Keratinocyte (primary cell): ENCODE results near the gene OR10H2. TPM values are rescaled to one million over a fixed set of nuclear protein-coding genes. Genes with fewer than 3 reads are reported as not detected.
A peak's percentile ranks its signal among the peaks of the same experiment; 100 is the strongest.

ENCODE experiments used
- DNase-seq: peaks from one replicate; pipeline ENCODE4 v3.0.0-alpha.2; 2011; ENCODE audit warnings: low read depth, missing footprints, low spot score
- FAIRE-seq: peaks from 2 replicates; lab custom pipeline; 2011; peaks lifted over from hg19 to GRCh38; lab: Jason Lieb, UNC
- H2AFZ ChIP-seq: 2 replicates; pipeline ENCODE4 v1.6.0; 2012; ENCODE audit warnings: low read length, control low read depth, inconsistent platforms; ENCODE audit not compliant: control insufficient read depth
- H3K27ac ChIP-seq: 2 replicates; pipeline ENCODE4 v1.5.1; 2011; ENCODE audit warnings: low read length; ENCODE audit not compliant: control insufficient read depth, insufficient read depth
- H3K27me3 ChIP-seq: 3 replicates; pipeline ENCODE4 v1.6.0; 2011; ENCODE audit warnings: low read length; ENCODE audit not compliant: control insufficient read depth, insufficient read depth; ENCODE audit errors: extremely low read depth
- H3K36me3 ChIP-seq, 2 experiments: 2 replicates in 1 of 2; 3 replicates in 1 of 2; pipeline ENCODE4 v1.5.1; 2011; ENCODE audit warnings: low read length in 2 of 2, mild to moderate bottlenecking in 1 of 2; ENCODE audit not compliant: control insufficient read depth in 2 of 2, insufficient read depth in 2 of 2; ENCODE audit errors: extremely low read depth in 1 of 2
- H3K4me1 ChIP-seq: 3 replicates; pipeline ENCODE4 v1.5.1; 2011; ENCODE audit warnings: low read length; ENCODE audit not compliant: control insufficient read depth, insufficient read depth; ENCODE audit errors: extremely low read depth
- H3K4me2 ChIP-seq: 3 replicates; pipeline ENCODE4 v1.6.0; 2011; ENCODE audit warnings: low read depth, low read length; ENCODE audit not compliant: control insufficient read depth, insufficient read depth; ENCODE audit errors: extremely low read depth
- H3K4me3 ChIP-seq, 3 experiments: fragments of 200-600 bp in 1 of 3; sonication (generic) in 1 of 3; 2 replicates in 2 of 3; 3 replicates in 1 of 3; pipeline ENCODE4 v1.5.1; 2011 to 2016; ENCODE audit warnings: low read length in 3 of 3, mild to moderate bottlenecking in 3 of 3, control low read depth in 2 of 3, inconsistent platforms in 1 of 3, low read depth in 1 of 3, mixed read lengths in 1 of 3, mixed run types in 1 of 3, moderate library complexity in 1 of 3; ENCODE audit not compliant: control insufficient read depth in 2 of 3, insufficient read depth in 2 of 3; ENCODE audit errors: extremely low read depth in 1 of 3
- H3K79me2 ChIP-seq: 2 replicates; pipeline ENCODE4 v1.6.0; 2012; ENCODE audit warnings: low read length; ENCODE audit not compliant: control insufficient read depth, insufficient read depth
- H3K9ac ChIP-seq: 3 replicates; pipeline ENCODE4 v1.6.0; 2011; ENCODE audit warnings: low read length; ENCODE audit not compliant: control insufficient read depth, insufficient read depth; ENCODE audit errors: extremely low read depth
- H3K9me1 ChIP-seq: 3 replicates; pipeline ENCODE4 v1.6.0; 2011; ENCODE audit warnings: low read length; ENCODE audit not compliant: control insufficient read depth, insufficient read depth; ENCODE audit errors: extremely low read depth
- H3K9me3 ChIP-seq: 2 replicates; pipeline ENCODE4 v1.5.1; 2012; ENCODE audit warnings: low read depth, low read length; ENCODE audit not compliant: control insufficient read depth
- H4K20me1 ChIP-seq: 3 replicates; pipeline ENCODE4 v1.6.0; 2011; ENCODE audit warnings: low read length; ENCODE audit not compliant: control insufficient read depth, insufficient read depth; ENCODE audit errors: extremely low read depth
- EZH2 ChIP-seq: IDR thresholded peaks from one replicate; pipeline ENCODE4 v1.6.1; 2012; ENCODE audit warnings: inconsistent platforms, mild to moderate bottlenecking, low read length, moderate library complexity
- dilution Hi-C: fragments of 300-500 bp; cut with MboI; formaldehyde crosslinking; loops from one replicate; pipeline ENCODE4 v1.7.0; 2020; ENCODE audit warnings: low sequenced_read_pairs; ENCODE audit not compliant: extremely low pct_ligation_motif_present
- polyA plus RNA-seq, 5 experiments: library from polyadenylated mRNA; depleted of rRNA in 3 of 5; stranded (reverse) in 3 of 5; stranded (forward) in 1 of 5; unstranded in 1 of 5; fragments of >200 nt; gene quantifications; 1 replicate in 1 of 5; 2 replicates in 3 of 5; 3 replicates in 1 of 5; pipeline versions ENCODE4 v1.2.1 to v1.2.3, GENCODE V29; 2011 to 2012; ENCODE audit warnings: missing spikeins in 2 of 5, low read depth in 1 of 5, low replicate concordance in 1 of 5
- TF ChIP-seq, protein P1 (sequence below), 3 experiments: IDR thresholded peaks in 1 of 3; conservative IDR thresholded peaks in 1 of 3; optimal IDR thresholded peaks in 1 of 3; 2 replicates in 2 of 3; 3 replicates in 1 of 3; pipeline versions ENCODE3 to v1.5.1; 2011; ENCODE audit warnings: low read length in 3 of 3, mild to moderate bottlenecking in 3 of 3, moderate library complexity in 2 of 3, control low read depth in 1 of 3, inconsistent platforms in 1 of 3; ENCODE audit not compliant: insufficient read depth in 2 of 3; ENCODE audit errors: extremely low read depth in 1 of 3

OR10H2 gene
- polyA plus RNA-seq, 1 donor (not counting 4 experiments of a cell fraction or from before 2014, with no cell fraction given): not detected

DNA sequence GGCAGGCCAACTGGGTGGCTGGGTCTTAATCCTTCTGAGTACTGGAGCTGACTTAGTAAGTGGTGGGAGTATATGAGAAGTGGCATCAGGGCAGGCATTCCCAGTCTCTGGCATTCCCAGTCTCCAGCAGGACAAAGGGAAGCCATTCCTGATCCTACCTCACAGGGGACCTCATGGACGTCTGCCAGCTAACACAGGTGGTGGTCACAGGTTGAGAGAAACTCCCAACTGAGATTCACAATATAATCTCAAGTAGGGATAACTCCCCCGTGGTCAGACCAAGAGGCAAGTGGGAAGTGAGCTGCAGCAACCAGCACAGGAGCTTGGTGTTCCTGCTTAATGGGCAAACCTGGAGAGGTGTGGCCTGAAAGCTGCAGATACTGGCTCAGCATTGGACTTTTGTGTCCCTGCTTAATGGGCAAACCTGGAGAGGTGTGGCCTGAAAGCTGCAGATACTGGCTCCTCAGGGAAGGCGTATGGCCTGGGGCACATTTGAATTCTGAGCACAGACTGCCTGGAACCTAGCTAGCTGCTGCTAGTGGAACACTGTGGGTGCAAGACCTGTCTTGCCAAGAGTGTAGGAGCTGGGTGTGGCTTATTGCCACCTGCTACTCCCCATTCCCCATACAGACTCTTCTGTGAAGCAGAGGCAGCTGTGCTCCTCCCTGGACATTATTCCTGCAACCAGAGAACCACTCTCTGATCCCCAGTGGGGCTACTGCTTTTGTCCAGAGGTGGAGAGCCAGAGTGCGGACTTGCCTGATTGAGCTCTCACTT is 25.9 kb upstream of the OR10H2 start:
- H3K79me2 ChIP-seq: no peaks in the 10 kb centered on the region
- H3K9me1 ChIP-seq: no peaks in the 10 kb centered on the region
- H3K9me3 ChIP-seq: no peaks in the 10 kb centered on the region
- FAIRE-seq (no peak), DNase-seq (peak; percentile 17)
- no peak overlapping the region for H3K4me3 ChIP-seq
- H3K4me2 ChIP-seq: no peak overlapping the region
- H3K27me3 ChIP-seq: peaks cover 9% of the 10 kb centered on the region
- dilution Hi-C loops: no loop called here
- TF ChIP-seq, protein P1, sequence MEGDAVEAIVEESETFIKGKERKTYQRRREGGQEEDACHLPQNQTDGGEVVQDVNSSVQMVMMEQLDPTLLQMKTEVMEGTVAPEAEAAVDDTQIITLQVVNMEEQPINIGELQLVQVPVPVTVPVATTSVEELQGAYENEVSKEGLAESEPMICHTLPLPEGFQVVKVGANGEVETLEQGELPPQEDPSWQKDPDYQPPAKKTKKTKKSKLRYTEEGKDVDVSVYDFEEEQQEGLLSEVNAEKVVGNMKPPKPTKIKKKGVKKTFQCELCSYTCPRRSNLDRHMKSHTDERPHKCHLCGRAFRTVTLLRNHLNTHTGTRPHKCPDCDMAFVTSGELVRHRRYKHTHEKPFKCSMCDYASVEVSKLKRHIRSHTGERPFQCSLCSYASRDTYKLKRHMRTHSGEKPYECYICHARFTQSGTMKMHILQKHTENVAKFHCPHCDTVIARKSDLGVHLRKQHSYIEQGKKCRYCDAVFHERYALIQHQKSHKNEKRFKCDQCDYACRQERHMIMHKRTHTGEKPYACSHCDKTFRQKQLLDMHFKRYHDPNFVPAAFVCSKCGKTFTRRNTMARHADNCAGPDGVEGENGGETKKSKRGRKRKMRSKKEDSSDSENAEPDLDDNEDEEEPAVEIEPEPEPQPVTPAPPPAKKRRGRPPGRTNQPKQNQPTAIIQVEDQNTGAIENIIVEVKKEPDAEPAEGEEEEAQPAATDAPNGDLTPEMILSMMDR (optimal IDR thresholded peaks at IDR 0.05 in 1 of 3, IDR thresholded peaks at IDR 0.05 in 1 of 3, conservative IDR thresholded peaks at IDR 0.05 in 1 of 3; ENCODE audit: extremely low read depth in 1 of 3, insufficient read depth in 2 of 3, low read length in 3 of 3): no peak
- TF ChIP-seq EZH2: no peak
- H3K36me3 ChIP-seq: no peaks in the 10 kb centered on the region
- H4K20me1 ChIP-seq: no peaks in the 10 kb centered on the region
- H3K4me1 ChIP-seq: peaks cover 4% of the 10 kb centered on the region
- no peak overlapping the region for H3K27ac ChIP-seq
- H2AFZ ChIP-seq: no peak overlapping the region
- H3K9ac ChIP-seq: no peak overlapping the region

DNA sequence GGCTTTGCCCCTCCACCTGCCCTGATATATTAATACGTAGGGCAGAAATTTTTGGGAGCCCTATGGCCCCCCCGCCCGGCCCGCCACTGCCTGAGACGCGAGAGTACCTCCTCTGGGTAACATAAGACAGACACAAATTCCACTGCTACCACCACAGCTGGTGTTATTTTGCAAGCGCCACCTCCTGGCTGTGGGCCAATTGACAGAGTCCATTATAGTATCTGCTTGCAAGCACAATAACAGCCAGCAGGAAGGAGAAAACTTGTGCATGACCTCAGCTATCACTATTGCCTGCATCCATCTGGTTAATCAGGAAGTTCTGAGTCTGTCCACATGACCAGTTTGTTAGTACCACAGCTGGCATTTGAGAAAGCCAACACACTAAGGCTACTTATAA is 25.3 kb upstream of the OR10H2 start:
- Histone ChIP-seq H3K4me3 (no peak overlapping the region), H2AFZ (no peak overlapping the region), H3K4me1 (peaks cover 4% of the 10 kb centered on the region), H3K27me3 (peaks cover 9% of the 10 kb centered on the region), H3K9me1 (no peaks in the 10 kb centered on the region), H3K4me2 (no peak overlapping the region), H3K27ac (no peak overlapping the region), H3K79me2 (no peaks in the 10 kb centered on the region), H3K9ac (no peak overlapping the region), H3K9me3 (no peaks in the 10 kb centered on the region), H3K36me3 (no peaks in the 10 kb centered on the region), H4K20me1 (no peaks in the 10 kb centered on the region)
- FAIRE-seq (peak; percentile 77), DNase-seq (peak; percentile 21)
- dilution Hi-C loops: no loop called here
- TF ChIP-seq EZH2: no peak
- TF ChIP-seq, protein P1 (optimal IDR thresholded peaks at IDR 0.05 in 1 of 3, IDR thresholded peaks at IDR 0.05 in 1 of 3, conservative IDR thresholded peaks at IDR 0.05 in 1 of 3; ENCODE audit: extremely low read depth in 1 of 3, insufficient read depth in 2 of 3, low read length in 3 of 3): no peak
